ENCODE results near the gene ANO9. TPM values are rescaled to one million over a fixed set of nuclear protein-coding genes. Genes with fewer than 3 reads are reported as not detected.

ANO9 gene
- total and polyA plus RNA-seq, 12 donors: 0.07 to 2.9 (median 0.97) TPM; not detected in 5

- Histone ChIP-seq H3K36me3 (replicated peaks in 1 of 2) (peaks cover 0 to 16% of the 10 kb centered on the region in 2 donors), H3K27ac (no peak overlapping the region), H3K4me3 (no peak overlapping the region), H3K27me3 (no peaks in the 10 kb centered on the region), H3K4me1 (replicated peaks in 1 of 2) (peaks cover 21 to 24% of the 10 kb centered on the region in 2 donors), H3K9me3 (replicated peaks in 1 of 3) (no peaks in the 10 kb centered on the region)
- intact Hi-C loops (cut with DNase I): no loop called here
- no peak for DNase-seq
- 78 to 88% (median 84%) methylated on average over 9 of the region's 9 CpGs for WGBS, 4 donors
- no peak for TF ChIP-seq POLR2A (IDR thresholded peaks at IDR 0.05)
- TF ChIP-seq, protein P1, sequence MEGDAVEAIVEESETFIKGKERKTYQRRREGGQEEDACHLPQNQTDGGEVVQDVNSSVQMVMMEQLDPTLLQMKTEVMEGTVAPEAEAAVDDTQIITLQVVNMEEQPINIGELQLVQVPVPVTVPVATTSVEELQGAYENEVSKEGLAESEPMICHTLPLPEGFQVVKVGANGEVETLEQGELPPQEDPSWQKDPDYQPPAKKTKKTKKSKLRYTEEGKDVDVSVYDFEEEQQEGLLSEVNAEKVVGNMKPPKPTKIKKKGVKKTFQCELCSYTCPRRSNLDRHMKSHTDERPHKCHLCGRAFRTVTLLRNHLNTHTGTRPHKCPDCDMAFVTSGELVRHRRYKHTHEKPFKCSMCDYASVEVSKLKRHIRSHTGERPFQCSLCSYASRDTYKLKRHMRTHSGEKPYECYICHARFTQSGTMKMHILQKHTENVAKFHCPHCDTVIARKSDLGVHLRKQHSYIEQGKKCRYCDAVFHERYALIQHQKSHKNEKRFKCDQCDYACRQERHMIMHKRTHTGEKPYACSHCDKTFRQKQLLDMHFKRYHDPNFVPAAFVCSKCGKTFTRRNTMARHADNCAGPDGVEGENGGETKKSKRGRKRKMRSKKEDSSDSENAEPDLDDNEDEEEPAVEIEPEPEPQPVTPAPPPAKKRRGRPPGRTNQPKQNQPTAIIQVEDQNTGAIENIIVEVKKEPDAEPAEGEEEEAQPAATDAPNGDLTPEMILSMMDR (IDR thresholded peaks at IDR 0.05): no peak
Observed at GRCh38 chr11:465896-466530, 24.2 kb upstream of the ANO9 start.

- no peak for DNase-seq
- no peaks in the 10 kb centered on the region for H3K27me3 ChIP-seq
- H3K36me3 ChIP-seq (replicated peaks in 1 of 2): peaks cover 0 to 24% of the 10 kb centered on the region in 2 donors
- no peak overlapping the region for H3K4me3 ChIP-seq
- H3K9me3 ChIP-seq (replicated peaks in 1 of 3): no peaks in the 10 kb centered on the region
- 93 to 95% (median 94%) methylated on average over 15 to 24 of the region's 24 CpGs for WGBS, 4 donors
- intact Hi-C loops (cut with DNase I): no loop called here
- no peak overlapping the region for H3K27ac ChIP-seq
- H3K4me1 ChIP-seq (replicated peaks in 1 of 2): peaks cover 8% of the 10 kb centered on the region in 2 donors
- TF ChIP-seq POLR2A (IDR thresholded peaks at IDR 0.05): no peak
- TF ChIP-seq, protein P1 (IDR thresholded peaks at IDR 0.05): no peak
Observed at GRCh38 chr11:464316-464715, 22.5 kb upstream of the ANO9 start.

- Histone ChIP-seq H3K36me3 (replicated peaks in 1 of 2) (peaks cover 0 to 24% of the 10 kb centered on the region in 2 donors), H3K27me3 (no peaks in the 10 kb centered on the region), H3K4me1 (replicated peaks in 1 of 2) (no peaks in the 10 kb centered on the region), H3K4me3 (no peak overlapping the region), H3K27ac (no peak overlapping the region), H3K9me3 (replicated peaks in 1 of 3) (no peaks in the 10 kb centered on the region)
- intact Hi-C loops (cut with DNase I): no loop called here
- no peak for DNase-seq
- no peak for TF ChIP-seq POLR2A (IDR thresholded peaks at IDR 0.05)
- TF ChIP-seq, protein P1 (IDR thresholded peaks at IDR 0.05): no peak
- WGBS, 4 donors: 91 to 95% (median 93%) methylated on average over 11 to 16 of the region's 16 CpGs
Observed at GRCh38 chr11:462107-462890, 20.5 kb upstream of the ANO9 start.

DNA sequence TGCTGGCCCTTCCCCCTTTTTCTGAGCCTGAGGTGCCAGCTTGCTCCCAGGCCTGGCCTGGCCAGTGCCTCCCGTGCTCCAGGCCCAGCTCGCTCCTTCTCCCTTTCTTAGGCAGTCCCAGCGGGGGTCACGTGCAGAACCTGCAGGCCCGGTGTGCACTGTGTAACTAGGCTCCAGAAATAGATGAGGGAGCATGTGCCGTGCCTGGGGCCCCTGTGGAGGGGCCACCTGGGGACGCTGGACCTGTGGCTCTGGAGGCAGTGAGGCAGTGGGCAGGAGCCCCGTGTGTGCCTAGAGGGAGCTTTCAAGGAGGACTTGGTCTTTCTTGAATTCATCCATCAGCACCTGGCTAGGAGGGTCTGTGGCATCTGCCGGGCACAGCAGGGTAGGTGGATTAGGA is 19.8 kb upstream of the ANO9 start:
- H3K36me3 ChIP-seq (replicated peaks in 1 of 2): peaks cover 0 to 24% of the 10 kb centered on the region in 2 donors
- DNase-seq: no peak
- intact Hi-C loops (cut with DNase I): no loop called here
- no peaks in the 10 kb centered on the region for H3K9me3 ChIP-seq (replicated peaks in 1 of 3)
- no peaks in the 10 kb centered on the region for H3K4me1 ChIP-seq (replicated peaks in 1 of 2)
- no peak overlapping the region for H3K4me3 ChIP-seq
- peak overlapping the region in 1 of 5 donors; percentile 82 for H3K27ac ChIP-seq
- TF ChIP-seq, protein P1 (IDR thresholded peaks at IDR 0.05): no peak
- TF ChIP-seq POLR2A (IDR thresholded peaks at IDR 0.05): no peak
- WGBS, 4 donors: 88 to 94% (median 92%) methylated on average over 3 to 9 of the region's 9 CpGs
- no peaks in the 10 kb centered on the region for H3K27me3 ChIP-seq
